NCI-H2196 (cell line): ENCODE measurements around the gene KIAA0040.
"Not testable (repeated sequence)": the region's sequence is repeated elsewhere in the genome, so short reads cannot be mapped to it uniquely, and the experiment has no call there.

Source experiments
- DNase-seq: peaks from one replicate; lab custom pipeline; 2025; ENCODE audit not compliant: unreplicated experiment; lab: John Stamatoyannopoulos, UW

KIAA0040 gene

GRCh38 chr1:175108331-175108820 is 84.2 kb downstream of the KIAA0040 start:
- not testable (repeated sequence) for DNase-seq
